Heart left ventricle (tissue), 13 donors: Measurements from ENCODE around the gene DUS1L.

ENCODE experiments used
- POLR2A ChIP-seq, 2 donors: fragments of 450-650 bp; IDR thresholded peaks; one replicate each; pipeline ENCODE4 v1.6.1; 2017; ENCODE audit warnings: antibody characterized with exemption in 2 of 2, mild to moderate bottlenecking in 2 of 2, moderate library complexity in 2 of 2
- TF ChIP-seq, protein P1 (sequence below), 12 donors: fragments of 200-600 bp; sonication (generic) in 4 of 12; IDR thresholded peaks; one replicate each; pipeline versions ENCODE4 v1.5.0 to v1.8.0; 2018 to 2022; ENCODE audit warnings: antibody characterized with exemption in 12 of 12, mild to moderate bottlenecking in 5 of 12
- donor health status: ischemic (EF 13 %, LVEDD 7.1; RV severe dilation, severe dysfunction).
- donor health status: DM: no; HTN: yes; CAD: no.
- donor health status: DM: no; HTN: no; CAD: no.
- donor health status: ischemic (EF 25% LVEDD 6.9; RV normal size, moderate dysfunction).
- donor health status: ischemic (EF 25% LVEDD 5.7; RV mildly dilated, moderate dysfunction).
- donor health status: ischemic (EF 35%, LVEDD 5.7; RV mildly dilated, moderate dysfunction).
- donor health status: nonischemic (EF 11% LVEDD 7.7; RV severe dilation, severe dysfunction).
- donor health status: DM: yes; HTN: yes; CAD: no.
- donor health status: PGD.
- donor health status: ischemic (EF 29% LVEDD 5.4; RV normal size, mild dysfunction).
- donor health status: nonischemic (EF 23%, LVEDD 6.1; RV moderate dilation, normal function).

DNA sequence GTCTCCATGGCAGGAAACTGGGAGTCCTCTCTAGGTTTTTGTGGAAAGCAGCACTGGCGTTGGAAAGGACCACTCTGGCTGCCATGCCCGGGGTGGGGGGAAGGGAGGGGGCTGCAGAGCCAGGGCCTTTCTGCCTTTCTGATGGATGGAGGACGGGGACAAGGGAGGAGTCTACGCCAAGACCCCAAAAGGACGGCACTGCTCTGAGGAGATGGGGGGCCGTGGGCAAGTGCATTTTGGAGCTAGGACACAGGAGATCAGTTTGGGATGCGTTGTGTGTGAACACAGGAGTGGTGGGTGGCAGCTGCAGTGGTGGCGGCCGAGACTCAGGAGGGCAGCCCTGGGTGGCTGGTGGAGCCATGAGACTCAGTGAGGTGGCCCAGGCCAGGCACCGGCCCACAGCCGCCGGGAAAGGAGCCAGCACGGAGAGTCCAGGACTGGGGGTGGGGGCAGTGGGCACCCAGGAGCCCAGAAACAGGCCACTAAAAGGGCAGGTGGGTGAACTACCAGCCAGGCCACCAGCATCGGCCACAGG, 45.0 kb downstream of the DUS1L start:
- TF ChIP-seq POLR2A (IDR thresholded peaks at IDR 0.05): no peak
- TF ChIP-seq, protein P1, sequence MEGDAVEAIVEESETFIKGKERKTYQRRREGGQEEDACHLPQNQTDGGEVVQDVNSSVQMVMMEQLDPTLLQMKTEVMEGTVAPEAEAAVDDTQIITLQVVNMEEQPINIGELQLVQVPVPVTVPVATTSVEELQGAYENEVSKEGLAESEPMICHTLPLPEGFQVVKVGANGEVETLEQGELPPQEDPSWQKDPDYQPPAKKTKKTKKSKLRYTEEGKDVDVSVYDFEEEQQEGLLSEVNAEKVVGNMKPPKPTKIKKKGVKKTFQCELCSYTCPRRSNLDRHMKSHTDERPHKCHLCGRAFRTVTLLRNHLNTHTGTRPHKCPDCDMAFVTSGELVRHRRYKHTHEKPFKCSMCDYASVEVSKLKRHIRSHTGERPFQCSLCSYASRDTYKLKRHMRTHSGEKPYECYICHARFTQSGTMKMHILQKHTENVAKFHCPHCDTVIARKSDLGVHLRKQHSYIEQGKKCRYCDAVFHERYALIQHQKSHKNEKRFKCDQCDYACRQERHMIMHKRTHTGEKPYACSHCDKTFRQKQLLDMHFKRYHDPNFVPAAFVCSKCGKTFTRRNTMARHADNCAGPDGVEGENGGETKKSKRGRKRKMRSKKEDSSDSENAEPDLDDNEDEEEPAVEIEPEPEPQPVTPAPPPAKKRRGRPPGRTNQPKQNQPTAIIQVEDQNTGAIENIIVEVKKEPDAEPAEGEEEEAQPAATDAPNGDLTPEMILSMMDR (IDR thresholded peaks at IDR 0.05): no peak
